ENCODE results near the gene DYRK3. TPM values are rescaled to one million over a fixed set of nuclear protein-coding genes. Genes with fewer than 3 reads are reported as not detected.
"Not testable (repeated sequence)": the region's sequence is repeated elsewhere in the genome, so short reads cannot be mapped to it uniquely, and the experiment has no call there.

DYRK3 gene
- total RNA-seq, 1 donor from 2014 or later, result 6.1 TPM

- ATAC-seq, result no peak
These were observed 4.2 kb upstream of the DYRK3 start for GRCh38 chr1:206631085-206631509.

GRCh38 chr1:206633708-206634121, 1.6 kb upstream of the DYRK3 start:
- ATAC-seq, result peak; percentile 17

- peak; percentile 43 for ATAC-seq
These were observed 814 bp upstream of the DYRK3 start for GRCh38 chr1:206634365-206635079.

- no peak for ATAC-seq
These were observed 626 bp downstream of the DYRK3 start for GRCh38 chr1:206635978-206636345.

- no peak for ATAC-seq
These were observed 1.3 kb downstream of the DYRK3 start for GRCh38 chr1:206636671-206637070.

GRCh38 chr1:206637605-206638004, 2.3 kb downstream of the DYRK3 start:
- no peak for ATAC-seq

- ATAC-seq, result not testable (repeated sequence)
These were observed 6.7 kb downstream of the DYRK3 start for GRCh38 chr1:206642074-206642473.

- no peak for ATAC-seq
These were observed 7.9 kb downstream of the DYRK3 start for GRCh38 chr1:206643118-206643698.

GRCh38 chr1:206646504-206646903, 11.2 kb downstream of the DYRK3 start:
- ATAC-seq, result no peak

GRCh38 chr1:206647224-206647623, 11.9 kb downstream of the DYRK3 start:
- ATAC-seq, result no peak

GRCh38 chr1:206649261-206649921, 14.1 kb downstream of the DYRK3 start:
- no peak for ATAC-seq

- no peak for ATAC-seq
These were observed 15.7 kb downstream of the DYRK3 start for GRCh38 chr1:206651014-206651413.

GRCh38 chr1:206651958-206652890, 16.9 kb downstream of the DYRK3 start:
- peak; percentile 42 for ATAC-seq

- ATAC-seq, result peak; percentile 81
These were observed 18.6 kb downstream of the DYRK3 start for GRCh38 chr1:206653715-206654459.

GRCh38 chr1:206654828-206655227, 19.5 kb downstream of the DYRK3 start:
- no peak for ATAC-seq

GRCh38 chr1:206655471-206655882, 20.1 kb downstream of the DYRK3 start:
- ATAC-seq, result no peak

- no peak for ATAC-seq
These were observed 21.6 kb downstream of the DYRK3 start for GRCh38 chr1:206656936-206657335.

- no peak for ATAC-seq
These were observed 22.4 kb downstream of the DYRK3 start for GRCh38 chr1:206657751-206658150.

- no peak for ATAC-seq
These were observed 23.1 kb downstream of the DYRK3 start for GRCh38 chr1:206658264-206658980.

- ATAC-seq, result no peak
These were observed 23.6 kb downstream of the DYRK3 start for GRCh38 chr1:206658981-206659273.

- no peak for ATAC-seq
These were observed 24.8 kb downstream of the DYRK3 start for GRCh38 chr1:206660136-206660535.
